Fibroblast of gingiva (primary cell): Measurements from ENCODE around the gene ZNF367.
A peak's percentile ranks its signal among the peaks of the same experiment; 100 is the strongest.
"Not testable (repeated sequence)": the region's sequence is repeated elsewhere in the genome, so short reads cannot be mapped to it uniquely, and the experiment has no call there.

Experiments used
- DNase-seq: peaks from one replicate; pipeline ENCODE4 v3.0.0-alpha.2; 2011; ENCODE audit warnings: low read depth

ZNF367 gene

GRCh38 chr9:96399325-96399633, 18.9 kb downstream of the ZNF367 start:
- no peak for DNase-seq

DNA sequence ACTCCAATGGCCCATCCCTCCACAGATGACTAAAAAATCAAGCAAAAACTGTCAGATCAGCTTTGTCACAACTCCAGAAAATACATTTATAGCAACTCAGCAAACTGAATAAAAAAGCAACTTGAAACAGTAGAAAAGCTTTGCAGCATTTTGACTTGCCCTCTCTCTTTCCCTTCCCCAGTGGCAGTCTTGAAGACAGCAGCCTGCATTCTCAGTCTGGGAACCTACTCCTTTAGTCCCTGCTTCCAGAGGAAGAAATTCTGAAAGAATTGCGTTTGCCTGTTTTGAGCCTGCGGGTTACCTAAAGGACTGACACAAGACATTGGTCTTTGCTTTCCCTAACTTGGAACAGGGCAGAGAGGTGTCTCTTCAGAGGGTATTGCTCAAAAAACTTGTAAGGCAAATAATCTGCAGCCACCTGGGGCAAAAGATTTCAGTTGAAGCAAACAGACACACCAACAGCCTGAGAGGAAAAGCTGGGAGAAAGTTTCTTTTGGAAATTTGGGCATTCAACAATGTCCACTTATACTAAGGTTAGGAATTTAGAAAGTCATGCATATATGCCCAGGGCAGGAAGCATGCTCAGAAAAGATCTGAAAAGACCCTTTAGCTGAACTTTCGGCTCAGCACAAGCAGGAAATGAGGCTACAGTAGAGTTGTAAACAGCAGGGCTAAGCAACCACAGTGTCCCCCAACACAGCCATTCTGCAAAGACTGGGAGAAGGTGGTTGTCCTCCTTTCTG, 19.4 kb downstream of the ZNF367 start:
- DNase-seq = no peak

GRCh38 chr9:96395964-96396363, 22.2 kb downstream of the ZNF367 start:
- DNase-seq = no peak

DNA sequence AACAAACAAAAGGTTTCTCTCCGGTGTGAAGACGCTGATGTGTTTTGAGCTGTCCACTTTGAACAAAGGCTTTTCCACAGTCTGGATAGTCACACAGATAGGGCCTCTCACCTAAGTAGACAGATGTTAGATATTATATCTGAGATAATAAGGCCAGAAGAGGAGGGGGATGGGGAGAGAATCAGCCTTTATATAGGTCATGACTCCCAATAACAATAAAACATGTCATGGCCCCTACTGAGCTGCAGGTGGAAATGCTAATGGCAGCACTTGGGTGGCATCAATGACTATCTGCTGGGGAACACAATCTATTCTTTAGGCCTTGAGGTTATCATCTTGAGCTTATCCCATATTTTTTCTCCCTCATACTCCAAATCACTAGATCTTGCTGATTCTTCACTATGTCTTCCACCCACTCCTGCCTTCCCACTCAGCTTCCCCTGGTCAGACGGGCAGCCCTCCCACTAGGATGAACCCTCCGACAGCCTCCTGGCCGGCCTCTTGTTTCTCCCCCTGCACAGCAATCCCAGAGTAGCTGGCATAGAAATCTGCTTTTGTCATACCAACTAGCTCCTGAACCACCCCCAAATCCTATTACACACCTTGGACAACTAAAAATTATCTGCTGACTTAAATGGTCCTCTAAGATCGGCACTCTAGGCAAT, 23.2 kb downstream of the ZNF367 start:
- DNase-seq = no peak

- no peak for DNase-seq
Measured at GRCh38 chr9:96392263-96392662, 25.9 kb downstream of the ZNF367 start.

GRCh38 chr9:96391021-96391765, 27.0 kb downstream of the ZNF367 start:
- no peak for DNase-seq

DNA sequence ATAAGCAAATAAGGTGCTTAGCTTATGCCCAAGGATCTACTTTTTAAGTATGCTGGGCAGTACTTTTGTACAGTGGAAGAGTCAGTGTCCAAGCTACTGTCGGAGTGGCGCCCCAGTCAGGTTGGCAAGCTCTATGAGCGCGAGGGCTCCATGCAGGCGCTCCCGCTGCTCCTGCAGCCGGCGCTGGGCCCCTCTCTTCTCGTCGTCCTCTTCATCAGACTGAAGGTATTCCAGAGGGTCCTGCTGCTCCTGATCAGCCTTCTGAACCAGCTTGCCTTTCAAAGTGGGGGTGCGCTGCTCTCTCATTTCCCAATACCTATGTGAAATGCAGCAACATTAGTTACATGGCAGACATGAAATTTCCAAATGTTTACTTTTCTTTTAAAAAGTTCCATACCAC, 30.0 kb downstream of the ZNF367 start:
- DNase-seq = no peak

GRCh38 chr9:96386157-96386556, 32.0 kb downstream of the ZNF367 start:
- DNase-seq = no peak

DNA sequence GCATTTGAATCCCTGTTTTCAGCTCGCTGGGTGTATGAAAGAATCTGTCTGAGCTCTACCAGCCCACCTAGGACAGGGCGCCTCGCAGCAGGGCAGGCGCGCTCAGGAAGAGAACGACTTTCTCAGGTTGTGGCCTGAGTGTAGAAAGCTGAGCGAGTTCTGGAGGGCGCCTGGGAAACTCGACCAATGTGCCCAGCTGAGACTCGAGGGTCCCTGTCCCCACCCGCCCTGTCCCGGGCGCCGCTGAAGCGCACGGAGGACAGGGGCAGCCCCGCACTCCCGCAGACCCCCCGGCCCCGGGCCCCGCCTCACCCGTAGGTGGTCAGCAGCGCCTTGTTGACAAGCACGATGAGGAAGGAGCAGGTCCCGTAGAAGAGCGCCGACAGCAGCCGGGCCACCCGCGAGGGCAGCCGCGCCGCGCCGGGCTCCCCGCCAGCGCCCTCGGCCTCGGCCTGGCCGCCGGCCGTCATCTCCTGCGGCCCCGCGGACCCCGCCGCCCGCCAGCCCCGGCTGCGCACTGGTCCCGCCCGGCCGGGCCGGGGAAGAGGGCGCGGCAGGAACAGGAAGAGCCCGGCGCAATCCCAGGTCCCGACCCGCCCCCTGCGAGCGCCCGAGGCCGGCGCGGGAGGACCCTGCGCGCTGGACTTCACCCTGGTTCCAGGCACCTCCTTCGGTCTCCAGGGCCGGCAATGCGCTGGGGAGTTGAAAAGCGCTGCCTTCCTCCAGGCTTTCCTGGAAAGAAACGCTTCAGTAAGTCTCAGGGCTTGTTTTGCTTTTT, 34.8 kb downstream of the ZNF367 start, which contains the start of gene SLC35D2:
SLC35D2 (minus strand) TSS at position 547 of the 778 bp plus-strand sequence; CDS start at position 470, 77 bp downstream.
- DNase-seq = peak; percentile 60

GRCh38 chr9:96382839-96383164, 35.4 kb downstream of the ZNF367 start:
- no peak for DNase-seq

- DNase-seq = no peak
Measured at GRCh38 chr9:96382175-96382574, 36.0 kb downstream of the ZNF367 start.

- DNase-seq = no peak
Measured at GRCh38 chr9:96381696-96382095, 36.5 kb downstream of the ZNF367 start.

- no peak for DNase-seq
Measured at GRCh38 chr9:96381125-96381524, 37.0 kb downstream of the ZNF367 start.

DNA sequence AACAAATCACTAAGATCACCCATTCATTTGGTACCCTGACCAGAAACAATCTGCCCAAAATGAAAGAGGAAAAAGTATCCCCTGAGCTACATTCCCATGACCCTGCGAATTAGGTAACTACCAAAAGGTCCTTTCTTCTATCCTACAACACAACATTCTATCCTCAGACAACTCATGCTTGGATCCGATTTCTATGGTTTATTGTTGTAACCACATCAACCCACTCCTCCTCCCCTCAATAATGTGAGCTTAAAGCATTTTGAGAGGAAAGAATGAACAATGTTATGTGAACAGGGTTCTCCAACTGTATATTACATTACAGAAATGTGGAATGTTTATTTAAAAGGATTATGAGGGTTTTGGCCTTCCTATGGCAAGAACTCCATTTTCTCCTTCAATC, 38.7 kb downstream of the ZNF367 start:
- DNase-seq = no peak

DNA sequence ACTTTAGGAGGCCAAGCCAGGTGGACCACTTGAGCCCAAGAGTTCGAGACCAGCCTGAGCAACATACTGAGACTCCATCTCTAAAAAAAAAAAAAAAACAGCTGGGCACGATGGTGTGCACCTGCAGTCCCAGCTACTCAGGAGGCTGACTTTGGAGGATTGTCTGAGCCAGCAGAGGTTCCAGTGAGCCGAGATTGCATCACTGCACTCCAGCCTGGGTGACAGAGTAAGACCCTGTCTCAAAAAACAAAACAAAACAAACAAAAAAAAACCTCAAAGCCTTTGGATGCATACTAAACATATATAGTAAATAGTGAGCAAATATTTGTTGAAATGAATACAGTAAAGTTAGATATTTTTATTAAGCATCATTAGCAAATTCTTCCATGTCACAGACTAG, 40.0 kb downstream of the ZNF367 start:
- no peak for DNase-seq

- no peak for DNase-seq
Measured at GRCh38 chr9:96376891-96377874, 41.0 kb downstream of the ZNF367 start.

DNA sequence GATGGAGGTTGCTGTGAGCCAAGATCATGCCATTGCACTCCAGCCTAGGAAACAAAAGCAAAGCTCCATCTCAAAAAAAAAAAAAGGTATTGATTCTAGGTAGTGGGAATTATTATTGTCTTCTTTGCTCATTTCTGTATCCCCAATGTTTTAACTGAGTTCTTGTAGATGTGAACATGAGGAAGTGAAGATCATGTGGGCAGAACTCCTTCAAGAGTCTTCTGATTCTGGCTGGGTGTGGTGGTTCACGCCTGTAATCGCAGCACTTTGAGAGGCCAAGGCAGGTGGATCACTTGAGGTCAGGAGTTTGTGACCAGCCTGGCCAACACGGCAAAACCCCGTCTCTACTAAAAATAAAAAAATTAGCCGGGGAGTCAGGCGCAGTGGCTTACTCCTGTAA, 42.7 kb downstream of the ZNF367 start:
- DNase-seq = not testable (repeated sequence)

GRCh38 chr9:96367943-96368342, 50.2 kb downstream of the ZNF367 start:
- DNase-seq = no peak

DNA sequence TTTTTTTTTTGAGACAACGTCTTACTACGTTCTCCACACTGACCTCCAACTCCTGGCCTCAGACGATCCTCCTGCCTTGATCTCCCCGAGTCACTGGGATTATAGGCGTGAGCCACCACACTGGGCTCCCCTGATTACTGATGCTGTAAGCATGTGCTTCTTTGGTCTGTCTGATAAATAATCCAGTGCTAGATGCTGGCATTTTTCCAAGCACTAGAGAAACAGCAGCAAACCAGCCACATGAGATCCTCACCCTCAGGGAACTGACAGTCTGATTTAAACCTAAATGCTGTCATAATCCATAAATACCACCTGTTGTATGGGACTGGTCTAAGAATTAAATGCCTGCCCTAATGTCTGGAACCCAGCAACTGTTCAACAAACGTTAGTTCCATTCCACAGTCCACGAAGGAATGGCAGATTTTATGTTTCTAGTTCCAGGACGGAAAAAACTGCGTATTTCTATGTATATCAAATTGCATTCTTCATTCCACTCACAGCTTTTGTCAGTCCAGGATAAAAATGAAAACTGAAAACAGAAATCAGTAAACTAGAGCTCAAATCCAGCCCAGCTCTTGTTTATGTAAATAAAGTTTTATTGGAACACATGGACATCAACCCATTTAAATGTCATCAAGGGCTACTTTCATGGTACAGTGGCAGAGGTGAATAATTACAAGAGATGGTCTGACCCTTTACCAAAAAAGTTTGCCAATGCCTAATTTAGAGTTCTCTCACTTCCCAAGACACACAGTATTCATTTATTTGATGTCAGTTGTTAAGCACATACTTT, 54.8 kb downstream of the ZNF367 start:
- no peak for DNase-seq

- not testable (repeated sequence) for DNase-seq
Measured at GRCh38 chr9:96362119-96362518, 56.1 kb downstream of the ZNF367 start.
